ENCODE results near the gene ACTBL2. TPM values are rescaled to one million over a fixed set of nuclear protein-coding genes. Genes with fewer than 3 reads are reported as not detected.

ACTBL2 gene
- total RNA-seq, 4 donors from 2014 or later: 0.13 to 0.59 TPM; not detected in 2

DNA sequence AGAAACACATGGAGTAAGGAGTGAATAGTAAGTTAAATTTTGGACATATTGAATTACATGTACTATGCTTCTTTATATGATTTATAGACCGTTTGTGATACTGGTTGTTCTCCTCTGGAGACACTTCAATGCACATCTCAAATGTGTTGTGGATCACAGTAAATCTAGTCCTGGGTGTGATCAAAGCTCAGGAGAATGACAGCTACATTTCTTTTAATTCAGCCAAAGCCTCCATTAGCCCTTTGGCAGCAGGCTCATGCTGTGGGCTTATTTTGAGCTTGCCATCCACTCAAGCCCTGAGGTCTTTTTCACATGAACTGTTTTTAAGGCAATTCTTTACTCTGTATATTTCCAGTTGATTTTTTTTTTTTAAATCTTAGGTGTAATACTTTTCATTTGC, 34.6 kb upstream of the ACTBL2 start:
- intact Hi-C loops (cut with DNase I): no loop called here

DNA sequence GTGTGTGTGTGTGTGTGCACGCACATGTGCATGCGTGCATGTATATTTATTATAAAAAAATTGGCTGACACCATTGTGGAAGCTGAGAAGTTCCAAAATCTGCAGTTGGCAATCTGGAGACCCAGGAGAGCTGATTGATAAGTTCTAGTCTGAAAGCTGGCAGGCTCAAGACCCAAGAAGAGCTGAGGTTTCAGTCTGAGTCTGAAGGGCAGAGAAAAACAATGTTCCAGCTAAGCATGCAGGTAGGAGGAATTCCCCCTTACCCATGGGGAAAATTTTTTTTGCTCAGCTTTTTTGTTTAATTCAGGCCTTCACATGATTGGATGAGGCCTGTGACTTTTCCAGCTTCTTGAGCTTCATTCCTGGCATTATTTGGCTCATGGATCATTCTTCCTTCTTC, 31.2 kb upstream of the ACTBL2 start:
- H3K9me3 ChIP-seq: no peaks in the 10 kb centered on the region
- 91 to 98% methylated on average over 2 of the region's 2 CpGs for WGBS, 2 donors
- DNase-seq: no peak
- H3K27me3 ChIP-seq: no peaks in the 10 kb centered on the region
- intact Hi-C loops (cut with DNase I): no loop called here
- H3K4me1 ChIP-seq: no peaks in the 10 kb centered on the region
- H3K4me3 ChIP-seq (replicated peaks in 1 of 3): no peak overlapping the region
- TF ChIP-seq, protein P1, sequence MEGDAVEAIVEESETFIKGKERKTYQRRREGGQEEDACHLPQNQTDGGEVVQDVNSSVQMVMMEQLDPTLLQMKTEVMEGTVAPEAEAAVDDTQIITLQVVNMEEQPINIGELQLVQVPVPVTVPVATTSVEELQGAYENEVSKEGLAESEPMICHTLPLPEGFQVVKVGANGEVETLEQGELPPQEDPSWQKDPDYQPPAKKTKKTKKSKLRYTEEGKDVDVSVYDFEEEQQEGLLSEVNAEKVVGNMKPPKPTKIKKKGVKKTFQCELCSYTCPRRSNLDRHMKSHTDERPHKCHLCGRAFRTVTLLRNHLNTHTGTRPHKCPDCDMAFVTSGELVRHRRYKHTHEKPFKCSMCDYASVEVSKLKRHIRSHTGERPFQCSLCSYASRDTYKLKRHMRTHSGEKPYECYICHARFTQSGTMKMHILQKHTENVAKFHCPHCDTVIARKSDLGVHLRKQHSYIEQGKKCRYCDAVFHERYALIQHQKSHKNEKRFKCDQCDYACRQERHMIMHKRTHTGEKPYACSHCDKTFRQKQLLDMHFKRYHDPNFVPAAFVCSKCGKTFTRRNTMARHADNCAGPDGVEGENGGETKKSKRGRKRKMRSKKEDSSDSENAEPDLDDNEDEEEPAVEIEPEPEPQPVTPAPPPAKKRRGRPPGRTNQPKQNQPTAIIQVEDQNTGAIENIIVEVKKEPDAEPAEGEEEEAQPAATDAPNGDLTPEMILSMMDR (IDR thresholded peaks at IDR 0.05): no peak
- TF ChIP-seq POLR2A (IDR thresholded peaks at IDR 0.05): no peak
- H3K36me3 ChIP-seq: no peaks in the 10 kb centered on the region
- H3K27ac ChIP-seq: no peak overlapping the region

More for the DNA sequence above, 34.6 kb upstream of the ACTBL2 start:
- TF ChIP-seq POLR2A (IDR thresholded peaks at IDR 0.05): no peak
- TF ChIP-seq, protein P1 (IDR thresholded peaks at IDR 0.05): no peak
- Histone ChIP-seq H3K27me3 (no peaks in the 10 kb centered on the region), H3K4me3 (replicated peaks in 1 of 3) (no peak overlapping the region), H3K4me1 (no peaks in the 10 kb centered on the region), H3K27ac (no peak overlapping the region), H3K36me3 (no peaks in the 10 kb centered on the region), H3K9me3 (no peaks in the 10 kb centered on the region)
- no peak for DNase-seq
- WGBS, 2 donors: 87 to 89% methylated on average over 1 of the region's 1 CpG

DNA sequence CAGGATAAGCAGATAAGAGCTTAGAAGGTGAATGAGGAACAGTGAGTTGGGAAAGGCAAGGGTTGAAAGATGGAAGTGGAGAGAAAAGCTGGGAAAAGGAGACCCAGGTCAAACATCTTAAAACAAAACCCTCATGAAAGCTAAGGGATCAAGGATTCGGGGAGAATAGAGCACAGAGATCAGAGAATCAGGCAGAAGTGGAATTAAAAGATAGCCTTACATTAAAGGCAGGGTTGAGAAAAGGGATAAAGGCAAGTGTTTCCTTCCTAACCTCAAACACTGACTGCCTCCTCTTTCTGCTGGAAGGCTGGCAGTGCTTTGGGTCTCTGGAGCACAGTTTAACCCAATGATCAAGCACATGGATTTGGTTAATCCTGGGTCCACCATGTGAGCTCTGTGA, 28.7 kb upstream of the ACTBL2 start:
- H3K36me3 ChIP-seq: no peaks in the 10 kb centered on the region
- no peak overlapping the region for H3K27ac ChIP-seq
- no peak for DNase-seq
- H3K27me3 ChIP-seq: no peaks in the 10 kb centered on the region
- TF ChIP-seq POLR2A (IDR thresholded peaks at IDR 0.05): no peak
- TF ChIP-seq, protein P1 (IDR thresholded peaks at IDR 0.05): no peak
- H3K4me3 ChIP-seq (replicated peaks in 1 of 3): no peak overlapping the region
- intact Hi-C loops (cut with DNase I): no loop called here
- 89 to 90% methylated on average over 1 of the region's 1 CpG for WGBS, 2 donors
- no peaks in the 10 kb centered on the region for H3K4me1 ChIP-seq
- no peaks in the 10 kb centered on the region for H3K9me3 ChIP-seq

DNA sequence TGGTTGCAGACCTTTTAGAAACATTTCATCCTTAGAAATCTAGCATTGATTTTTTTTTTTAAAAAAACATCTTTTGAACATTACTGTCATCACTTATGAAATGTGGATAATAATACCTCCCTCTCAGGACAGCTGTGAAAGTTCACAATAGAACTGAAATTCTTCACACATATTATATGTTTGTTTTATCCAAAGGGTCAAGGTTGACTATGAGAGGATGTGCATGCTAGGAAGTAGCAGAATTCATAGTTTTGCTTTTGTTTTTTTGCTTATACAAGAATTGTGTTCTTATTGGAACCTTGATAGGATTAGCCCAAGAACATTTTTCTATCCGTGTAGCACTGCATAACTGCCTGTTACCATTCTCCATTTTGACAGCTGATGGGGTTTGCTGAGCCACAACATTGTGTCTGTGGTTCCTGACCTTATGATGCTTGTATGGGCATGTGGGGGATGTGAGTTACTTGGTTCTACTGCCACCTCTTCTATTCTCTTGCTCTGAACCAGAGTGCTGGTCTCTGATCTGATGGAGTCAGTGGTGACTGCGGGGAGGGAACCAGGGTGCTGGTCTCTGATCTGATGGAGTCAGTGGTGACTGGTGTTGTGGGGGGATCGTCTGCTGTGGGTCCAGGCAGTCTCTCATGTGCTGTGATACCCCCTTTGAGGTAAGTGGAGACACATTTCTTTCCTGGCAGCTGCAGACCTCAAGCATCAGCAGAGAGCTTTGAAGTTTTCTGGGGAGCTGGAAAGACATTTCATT, 27.1 kb upstream of the ACTBL2 start:
- 72 to 76% methylated on average over 3 of the region's 3 CpGs for WGBS, 2 donors
- no peak overlapping the region for H3K4me3 ChIP-seq (replicated peaks in 1 of 3)
- no peaks in the 10 kb centered on the region for H3K27me3 ChIP-seq
- intact Hi-C loops (cut with DNase I): no loop called here
- H3K4me1 ChIP-seq: no peaks in the 10 kb centered on the region
- TF ChIP-seq, protein P1 (IDR thresholded peaks at IDR 0.05): no peak
- TF ChIP-seq POLR2A (IDR thresholded peaks at IDR 0.05): no peak
- H3K9me3 ChIP-seq: no peaks in the 10 kb centered on the region
- DNase-seq: no peak
- H3K36me3 ChIP-seq: no peaks in the 10 kb centered on the region
- H3K27ac ChIP-seq: no peak overlapping the region

DNA sequence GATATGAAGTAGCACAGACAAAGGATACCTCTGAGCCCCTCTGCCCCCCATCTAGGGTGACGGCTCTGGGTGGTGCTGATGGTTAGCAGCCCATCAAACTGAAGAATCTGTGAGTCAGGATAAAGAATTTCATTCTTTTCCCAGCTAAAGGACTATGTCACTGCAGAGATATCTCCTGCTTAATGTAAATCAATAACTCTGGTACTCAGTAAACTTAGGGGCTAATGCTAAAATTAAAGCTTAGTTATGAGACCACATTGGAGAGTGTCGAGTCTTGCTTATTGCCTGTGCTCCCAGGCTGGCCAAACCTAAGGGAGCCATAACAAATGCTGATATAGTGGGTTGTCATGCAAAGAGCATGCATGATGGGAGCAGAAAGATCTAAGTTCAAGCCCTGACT, 25.6 kb upstream of the ACTBL2 start:
- Histone ChIP-seq H3K36me3 (no peaks in the 10 kb centered on the region), H3K27me3 (no peaks in the 10 kb centered on the region), H3K4me1 (no peaks in the 10 kb centered on the region), H3K4me3 (replicated peaks in 1 of 3) (no peak overlapping the region), H3K27ac (no peak overlapping the region), H3K9me3 (no peaks in the 10 kb centered on the region)
- no peak for DNase-seq
- intact Hi-C loops (cut with DNase I): no loop called here
- WGBS, 2 donors: 88 to 100% methylated on average over 2 of the region's 2 CpGs
- TF ChIP-seq, protein P1 (IDR thresholded peaks at IDR 0.05): no peak
- no peak for TF ChIP-seq POLR2A (IDR thresholded peaks at IDR 0.05)

Measured in thyroid gland (tissue), 4 donors.